NCI-H526 treated with DMSO at 0.1 percent for 48 hours (cell line): ENCODE results near the gene NPM3.

Source experiments
- DNase-seq: peaks from one replicate; lab custom pipeline; 2025; lab: John Stamatoyannopoulos, UW

Gene NPM3

DNA sequence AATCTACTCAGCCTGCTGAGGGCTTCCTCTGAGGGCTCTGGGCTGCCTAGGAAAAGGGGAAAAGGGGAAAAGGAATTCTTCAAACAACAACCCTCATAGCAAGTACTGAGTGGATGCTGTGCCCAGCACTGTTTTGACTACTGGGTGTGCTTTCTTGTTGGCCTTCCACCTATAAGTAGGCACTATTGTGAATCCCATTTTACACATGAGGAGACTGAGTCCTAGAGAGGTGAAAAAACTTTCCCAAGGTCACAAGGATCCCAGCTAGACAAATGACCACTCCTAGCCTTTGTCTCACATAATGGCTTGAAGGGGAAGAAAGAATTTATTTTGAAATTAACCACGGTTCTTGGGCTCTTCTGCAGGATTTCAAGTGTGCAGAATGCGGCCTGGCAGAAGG, 24.4 kb downstream of the NPM3 start:
- DNase-seq = no peak

DNA sequence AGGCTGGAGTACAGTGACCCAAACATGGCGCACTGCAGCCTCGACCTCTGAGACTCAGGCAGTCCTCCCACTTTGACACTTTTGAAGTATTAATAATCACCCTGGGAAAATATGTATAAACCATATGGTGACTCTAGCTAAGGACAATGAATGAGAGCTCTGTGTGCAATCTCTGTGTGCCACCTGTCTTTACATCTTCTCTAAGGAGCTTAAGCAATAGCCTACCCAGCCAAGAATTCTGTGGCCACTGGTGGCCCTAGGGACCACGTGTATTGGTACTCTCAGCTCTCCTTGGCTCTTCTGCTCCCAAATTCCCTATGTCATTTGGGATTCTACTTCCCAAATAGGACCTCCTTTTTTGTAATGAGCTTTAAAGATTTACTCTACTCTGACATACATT, 31.0 kb downstream of the NPM3 start:
- DNase-seq = no peak

DNA sequence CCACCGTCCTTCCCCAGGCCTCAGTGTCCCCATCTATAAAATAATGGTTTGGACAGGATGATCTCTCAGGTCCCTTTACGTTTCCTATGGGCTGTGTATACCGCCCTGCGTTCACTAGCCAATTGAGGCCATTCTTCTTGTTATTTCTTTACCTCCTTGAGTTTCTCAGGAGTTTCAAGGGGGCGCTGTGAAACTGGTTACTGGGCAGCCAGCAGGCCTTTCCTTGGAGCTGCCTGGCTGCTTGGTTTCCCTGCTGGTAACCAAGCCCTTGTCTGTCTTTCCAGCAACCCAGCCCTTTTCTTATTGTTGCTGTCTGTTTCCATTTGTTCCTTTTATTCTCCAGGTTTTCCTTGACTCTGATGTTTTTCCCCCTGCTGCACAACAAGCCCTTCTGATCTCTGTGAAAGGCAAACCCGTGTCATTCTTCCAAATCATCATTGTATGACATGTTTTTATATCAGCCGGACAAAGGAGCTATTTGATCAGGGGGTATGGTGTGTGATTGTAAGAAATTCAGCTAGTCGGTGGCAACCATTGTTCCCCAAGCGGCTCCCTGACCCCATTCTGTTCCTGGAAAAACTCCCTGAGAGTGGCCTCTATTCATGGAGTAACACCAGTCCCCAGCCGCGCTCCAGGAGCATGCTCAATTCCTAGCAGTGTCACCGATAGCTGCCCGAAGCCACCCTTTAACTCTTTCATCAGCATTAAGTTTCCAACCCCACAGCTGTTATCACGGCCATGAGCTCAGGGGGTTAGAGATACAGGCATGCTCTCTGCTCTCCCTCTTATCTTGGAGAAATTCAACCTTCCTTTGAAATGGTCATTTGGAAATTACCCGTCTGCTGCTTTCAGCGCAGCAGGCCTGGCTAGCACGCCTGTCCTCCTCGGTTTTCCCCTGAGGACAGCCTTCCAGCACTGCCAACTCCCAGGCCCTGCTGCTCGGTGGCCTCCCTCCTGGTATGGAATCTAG, 33.9 kb downstream of the NPM3 start:
- no peak for DNase-seq

DNA sequence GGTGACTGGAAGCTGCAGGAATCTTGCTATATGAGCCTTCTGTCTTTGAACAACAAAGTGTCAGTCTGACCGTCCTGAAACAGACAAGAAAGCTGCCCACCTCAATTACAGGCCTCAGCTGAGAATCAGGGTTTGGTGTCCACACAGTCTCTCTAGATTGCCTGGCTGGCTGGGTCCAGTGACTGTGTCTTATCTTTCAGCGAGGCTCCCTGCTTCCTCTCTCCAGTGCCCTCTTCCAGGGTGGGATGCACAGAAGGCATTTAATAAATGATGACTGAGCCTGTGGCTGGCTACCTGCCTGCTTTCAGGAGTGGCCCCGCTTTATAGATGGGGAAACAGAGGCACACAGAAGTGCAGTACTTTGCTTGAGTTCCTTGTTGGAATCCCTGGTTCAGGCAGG, 34.8 kb downstream of the NPM3 start:
- no peak for DNase-seq

DNA sequence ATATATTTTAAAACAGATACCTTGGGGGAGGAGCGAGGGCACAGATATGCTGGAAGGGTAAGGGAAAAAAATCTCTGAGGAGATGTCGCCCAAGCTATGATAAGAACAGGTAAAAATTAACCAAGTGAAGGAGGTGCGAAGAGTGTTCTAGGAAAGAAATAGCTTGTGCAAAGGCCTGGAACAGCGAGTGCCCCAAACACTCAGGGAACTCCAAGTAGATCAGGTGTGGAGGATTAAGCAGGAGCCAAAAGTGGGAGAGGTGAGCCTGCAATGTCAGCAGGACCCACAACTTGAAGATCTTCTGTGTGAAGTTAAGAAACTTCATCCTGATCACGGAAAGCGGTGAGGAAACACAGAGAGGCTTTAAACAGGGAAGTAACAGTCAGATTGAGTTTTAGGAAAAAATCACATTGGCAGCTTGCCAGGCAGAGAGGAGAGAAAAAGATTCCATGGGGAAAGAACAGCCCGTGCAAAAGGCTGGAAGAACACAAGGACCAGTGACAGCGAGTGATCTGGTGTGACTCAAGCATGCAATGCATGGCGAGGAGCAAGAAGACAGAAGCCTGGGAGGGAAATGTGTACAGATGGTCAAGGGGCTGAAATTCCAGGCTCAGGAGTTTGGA, 38.1 kb downstream of the NPM3 start:
- no peak for DNase-seq

DNA sequence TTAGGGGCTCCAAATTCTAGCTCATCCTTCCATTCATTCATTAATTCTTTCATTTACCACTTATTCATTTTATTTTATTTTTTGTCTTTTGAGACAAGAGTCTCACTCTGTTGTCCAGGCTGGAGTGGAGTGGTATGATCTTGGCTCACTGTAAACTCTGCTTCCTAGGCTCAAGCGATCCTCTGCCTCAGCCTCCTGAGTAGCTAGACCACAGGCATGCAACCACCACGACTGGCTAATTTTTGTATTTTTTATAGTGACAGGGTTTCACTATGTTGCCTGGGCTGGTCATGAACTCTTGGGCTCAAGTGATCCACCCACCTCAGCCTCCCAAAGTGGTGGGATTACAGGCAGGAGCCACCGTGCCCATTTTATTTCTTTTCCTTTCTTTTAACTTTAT, 39.0 kb downstream of the NPM3 start:
- no peak for DNase-seq

DNA sequence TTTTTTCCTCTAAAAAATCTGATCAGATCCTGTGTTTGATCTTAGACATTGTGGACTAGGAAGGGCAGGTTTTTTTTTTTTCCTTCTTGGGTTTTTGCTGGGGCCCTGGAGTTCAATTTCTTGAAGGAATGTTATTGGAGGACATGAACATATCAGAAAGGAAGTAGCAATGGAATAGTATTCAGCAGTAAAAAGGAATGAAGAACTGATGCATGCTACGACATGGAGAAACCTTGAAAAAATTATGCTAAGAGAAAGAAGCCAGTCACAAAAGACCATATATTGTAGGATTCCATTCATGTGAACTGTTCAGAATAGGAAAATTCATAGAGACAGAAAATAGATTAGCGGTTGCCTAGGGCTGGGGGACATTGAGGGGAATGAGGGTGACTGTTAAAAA, 41.3 kb downstream of the NPM3 start:
- DNase-seq = no peak

DNA sequence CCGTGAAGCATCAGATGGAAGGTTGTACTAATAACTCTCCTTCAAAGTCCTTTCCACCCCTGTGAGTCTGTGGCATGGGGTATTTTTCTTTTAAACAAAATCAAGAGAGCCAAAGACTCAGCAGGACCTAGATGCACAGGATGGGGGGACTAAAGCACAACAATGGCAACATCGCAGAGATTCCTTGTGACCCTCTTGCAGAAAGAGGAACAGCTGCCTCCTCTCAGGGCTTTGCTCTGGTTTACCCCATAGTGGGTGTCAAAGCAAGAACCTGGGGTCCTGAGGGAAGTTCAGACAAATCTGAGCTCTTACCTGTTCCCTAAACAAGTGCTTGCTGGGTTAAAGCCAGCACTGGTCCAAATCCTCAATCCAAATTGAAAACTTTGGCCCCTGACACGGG, 46.6 kb downstream of the NPM3 start:
- no peak for DNase-seq

DNA sequence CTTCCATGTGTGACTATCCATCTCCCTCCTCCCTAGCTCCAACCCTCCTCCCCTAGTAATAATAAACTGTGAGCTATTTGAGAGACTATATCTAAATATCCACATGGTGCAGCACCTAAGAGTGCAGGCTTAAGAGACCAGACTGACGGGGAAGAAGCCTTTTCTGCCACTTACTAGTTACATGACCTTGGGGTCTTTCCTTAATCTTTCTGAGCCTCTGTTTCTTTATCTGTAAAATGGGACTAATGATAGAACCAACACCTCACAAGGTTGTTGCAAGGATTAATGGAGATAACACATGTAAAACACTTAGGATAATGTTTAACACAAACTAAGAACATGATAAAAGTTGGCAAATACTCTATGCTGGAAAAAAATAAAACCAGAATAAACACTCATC, 51.1 kb downstream of the NPM3 start:
- no peak for DNase-seq
